Activated CD8-positive, alpha-beta T cell treated with anti-CD3 and anti-CD28 coated beads for 36 hours (primary cell): ENCODE measurements around the gene NCS1. TPM values are rescaled to one million over a fixed set of nuclear protein-coding genes. Genes with fewer than 3 reads are reported as not detected.

Source experiments
- ATAC-seq: fragments of 200-7000 bp; cut with Tn5 transposase; one replicate; pipeline ENCODE4 v1.10.0; 2021; ENCODE audit warnings: mild to moderate bottlenecking, moderate library complexity
- CTCF ChIA-PET: fragments of 350-600 bp; sonication (Branson Sonifier 250); formaldehyde crosslinking; loops from one replicate; lab custom pipeline; 2021; ENCODE audit warnings: antibody characterized with exemption; lab: Charles Lee
- POLR2A ChIA-PET: fragments of 350-600 bp; sonication (Branson Sonifier 250); formaldehyde crosslinking; loops from one replicate; lab custom pipeline; 2021; ENCODE audit warnings: antibody characterized with exemption; lab: Charles Lee
- DNase-seq: peaks from one replicate; pipeline ENCODE4 v3.0.0-alpha.2; 2020
- H3K27ac Mint-ChIP-seq: one replicate; pipeline ENCODE4 v1.8.0; 2021; ENCODE audit warnings: mild to moderate bottlenecking, mixed read lengths
- H3K27me3 Mint-ChIP-seq: one replicate; pipeline ENCODE4 v1.8.0; 2021; ENCODE audit warnings: mixed read lengths
- H3K36me3 Mint-ChIP-seq: one replicate; pipeline ENCODE4 v1.8.0; 2021; ENCODE audit warnings: low read depth, mixed read lengths
- H3K4me1 Mint-ChIP-seq: one replicate; pipeline ENCODE4 v1.8.0; 2021; ENCODE audit warnings: low read depth, mixed read lengths
- H3K4me3 Mint-ChIP-seq: one replicate; pipeline ENCODE4 v1.8.0; 2021; ENCODE audit warnings: mild to moderate bottlenecking, moderate library complexity, mixed read lengths
- H3K9me3 Mint-ChIP-seq: one replicate; pipeline ENCODE4 v1.8.0; 2021; ENCODE audit warnings: mixed read lengths
- intact Hi-C: fragments of 100-400 bp; cut with micrococcal nuclease; formaldehyde crosslinking; loops from one replicate; pipeline ENCODE4 v1.10.0; 2022
- total RNA-seq, 2 experiments: library from RNA; stranded (reverse); gene quantifications; one replicate each; pipeline ENCODE4 v1.2.3, GENCODE V29; 2021
- TF ChIP-seq, protein P1 (sequence below): fragments of 200-600 bp; IDR thresholded peaks from one replicate; pipeline ENCODE4 v1.8.0; 2022; ENCODE audit warnings: antibody characterized with exemption, mild to moderate bottlenecking

The NCS1 gene
- total RNA-seq, 2 experiments from 2014 or later: 21.2 to 21.3 TPM

DNA sequence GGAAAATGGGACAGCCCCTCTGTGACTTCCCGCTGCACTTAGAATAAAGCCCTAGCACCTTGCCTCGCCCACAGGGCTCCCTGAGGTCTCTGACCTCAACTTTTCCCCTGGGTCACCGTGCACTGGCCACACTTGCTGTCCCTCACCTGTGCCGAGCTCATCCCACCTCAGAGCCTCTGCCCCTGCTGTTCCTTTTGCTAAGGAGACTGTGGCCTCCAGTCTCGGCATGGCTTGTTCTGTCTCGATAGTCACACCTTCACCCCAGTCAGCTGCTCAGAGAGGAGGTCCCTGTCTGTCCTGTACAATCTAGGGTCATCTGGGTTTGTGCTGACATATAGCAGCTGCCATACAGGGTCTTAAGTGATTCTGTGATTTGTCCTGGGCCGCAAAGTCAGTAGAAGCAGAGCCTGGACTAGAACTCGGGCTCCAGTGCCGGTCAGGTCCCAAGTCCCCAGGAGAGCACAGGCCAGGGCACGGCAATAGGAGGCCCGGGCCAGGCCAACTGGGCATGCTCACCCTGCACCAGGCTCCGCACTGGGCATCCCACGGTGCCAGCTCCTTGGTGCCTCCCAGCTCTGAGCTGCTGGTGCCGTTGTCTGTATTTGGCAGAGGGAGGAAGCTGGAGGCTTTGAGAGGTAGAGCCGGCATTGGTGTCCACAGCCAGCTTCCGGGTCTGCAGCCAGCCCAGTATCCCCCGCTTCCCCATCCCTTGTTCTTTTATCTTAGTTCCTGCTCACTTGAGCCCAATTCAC is 35.2 kb downstream of the NCS1 start:
- ATAC-seq (no peak), DNase-seq (no peak)
- intact Hi-C loops: no loop called here
- Mint-ChIP-seq H3K4me1 (no peaks in the 10 kb centered on the region), H3K9me3 (no peaks in the 10 kb centered on the region), H3K27me3 (no peaks in the 10 kb centered on the region), H3K4me3 (no peak overlapping the region), H3K36me3 (no peaks in the 10 kb centered on the region), H3K27ac (no peak overlapping the region)
- POLR2A ChIA-PET: no interaction called here
- CTCF ChIA-PET: interaction anchor here (2.0 kb wide), 1 partner anchor 29 kb away, joined by 6 read pairs; no protein-coding TSS in a partner anchor
- TF ChIP-seq, protein P1, sequence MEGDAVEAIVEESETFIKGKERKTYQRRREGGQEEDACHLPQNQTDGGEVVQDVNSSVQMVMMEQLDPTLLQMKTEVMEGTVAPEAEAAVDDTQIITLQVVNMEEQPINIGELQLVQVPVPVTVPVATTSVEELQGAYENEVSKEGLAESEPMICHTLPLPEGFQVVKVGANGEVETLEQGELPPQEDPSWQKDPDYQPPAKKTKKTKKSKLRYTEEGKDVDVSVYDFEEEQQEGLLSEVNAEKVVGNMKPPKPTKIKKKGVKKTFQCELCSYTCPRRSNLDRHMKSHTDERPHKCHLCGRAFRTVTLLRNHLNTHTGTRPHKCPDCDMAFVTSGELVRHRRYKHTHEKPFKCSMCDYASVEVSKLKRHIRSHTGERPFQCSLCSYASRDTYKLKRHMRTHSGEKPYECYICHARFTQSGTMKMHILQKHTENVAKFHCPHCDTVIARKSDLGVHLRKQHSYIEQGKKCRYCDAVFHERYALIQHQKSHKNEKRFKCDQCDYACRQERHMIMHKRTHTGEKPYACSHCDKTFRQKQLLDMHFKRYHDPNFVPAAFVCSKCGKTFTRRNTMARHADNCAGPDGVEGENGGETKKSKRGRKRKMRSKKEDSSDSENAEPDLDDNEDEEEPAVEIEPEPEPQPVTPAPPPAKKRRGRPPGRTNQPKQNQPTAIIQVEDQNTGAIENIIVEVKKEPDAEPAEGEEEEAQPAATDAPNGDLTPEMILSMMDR: no peak

DNA sequence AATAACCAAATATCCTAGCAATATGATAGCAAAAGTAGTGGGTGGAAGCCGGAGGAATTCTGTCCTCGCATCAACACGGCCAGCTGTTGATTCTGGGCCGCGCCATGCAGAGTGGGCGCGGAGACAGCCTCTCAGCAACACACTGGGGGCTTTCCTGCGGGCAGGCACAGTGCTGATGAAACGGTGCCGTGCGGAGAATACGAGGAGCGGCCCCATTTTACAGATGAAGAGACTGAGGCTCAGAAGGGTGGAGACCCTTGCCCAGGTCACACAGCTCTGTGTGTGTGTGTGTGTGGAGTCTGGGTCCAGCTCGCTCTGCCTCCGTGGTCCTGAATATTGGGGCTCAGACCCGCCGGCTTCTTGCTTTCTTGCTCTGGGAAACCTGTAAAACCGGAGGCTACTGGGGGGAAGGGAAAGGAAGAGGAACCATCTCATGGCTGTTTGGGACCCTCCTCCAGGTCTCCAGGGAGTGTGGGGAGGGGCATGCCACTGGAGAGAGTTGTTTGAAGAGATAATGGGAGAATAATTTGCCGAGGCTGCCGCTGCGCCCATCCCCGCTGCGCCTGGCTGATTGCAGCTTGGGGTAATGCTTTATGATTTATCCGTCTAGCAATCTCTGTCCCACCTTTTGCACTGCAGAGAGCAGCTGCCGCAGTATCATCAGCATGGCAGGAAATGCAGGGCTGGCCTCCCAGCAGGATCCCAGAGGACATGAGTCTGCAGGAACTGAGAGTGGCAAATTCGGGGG is 36.6 kb downstream of the NCS1 start:
- intact Hi-C loops: no loop called here
- POLR2A ChIA-PET: no interaction called here
- no peak for DNase-seq
- no peak overlapping the region for H3K4me3 Mint-ChIP-seq
- no peak overlapping the region for H3K27ac Mint-ChIP-seq
- no peaks in the 10 kb centered on the region for H3K4me1 Mint-ChIP-seq
- TF ChIP-seq, protein P1: no peak
- no peaks in the 10 kb centered on the region for H3K27me3 Mint-ChIP-seq
- no peak for ATAC-seq
- H3K36me3 Mint-ChIP-seq: no peaks in the 10 kb centered on the region
- H3K9me3 Mint-ChIP-seq: no peaks in the 10 kb centered on the region
- CTCF ChIA-PET: interaction anchor here (2.0 kb wide), 1 partner anchor 27 kb away, joined by 6 read pairs; no protein-coding TSS in a partner anchor

DNA sequence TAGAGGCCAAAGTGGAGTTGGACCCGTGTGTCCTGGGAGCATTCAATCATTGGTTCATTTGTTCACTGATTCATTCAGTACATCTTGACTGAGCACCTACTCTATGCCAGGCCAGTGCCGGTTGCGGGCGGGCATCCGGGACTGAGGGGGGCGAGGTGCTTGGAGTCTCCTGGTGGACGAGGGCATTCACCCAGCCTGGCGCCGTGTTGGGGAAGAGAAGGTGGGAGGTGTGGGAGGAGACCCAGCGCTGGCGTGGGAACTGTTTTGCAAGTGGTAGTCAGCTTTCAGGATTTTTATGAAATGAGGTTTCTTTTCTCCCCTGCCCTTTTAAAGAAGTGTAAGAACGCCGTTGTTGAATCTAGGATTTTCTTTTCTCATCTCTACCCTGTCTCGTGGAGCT is 37.2 kb downstream of the NCS1 start:
- ChIA-PET CTCF (no interaction called here), POLR2A (no interaction called here)
- Mint-ChIP-seq H3K4me3 (no peak overlapping the region), H3K4me1 (no peaks in the 10 kb centered on the region), H3K9me3 (no peaks in the 10 kb centered on the region), H3K27me3 (no peaks in the 10 kb centered on the region), H3K36me3 (no peaks in the 10 kb centered on the region), H3K27ac (no peak overlapping the region)
- TF ChIP-seq, protein P1: no peak
- no peak for ATAC-seq
- intact Hi-C loops: no loop called here
- no peak for DNase-seq

DNA sequence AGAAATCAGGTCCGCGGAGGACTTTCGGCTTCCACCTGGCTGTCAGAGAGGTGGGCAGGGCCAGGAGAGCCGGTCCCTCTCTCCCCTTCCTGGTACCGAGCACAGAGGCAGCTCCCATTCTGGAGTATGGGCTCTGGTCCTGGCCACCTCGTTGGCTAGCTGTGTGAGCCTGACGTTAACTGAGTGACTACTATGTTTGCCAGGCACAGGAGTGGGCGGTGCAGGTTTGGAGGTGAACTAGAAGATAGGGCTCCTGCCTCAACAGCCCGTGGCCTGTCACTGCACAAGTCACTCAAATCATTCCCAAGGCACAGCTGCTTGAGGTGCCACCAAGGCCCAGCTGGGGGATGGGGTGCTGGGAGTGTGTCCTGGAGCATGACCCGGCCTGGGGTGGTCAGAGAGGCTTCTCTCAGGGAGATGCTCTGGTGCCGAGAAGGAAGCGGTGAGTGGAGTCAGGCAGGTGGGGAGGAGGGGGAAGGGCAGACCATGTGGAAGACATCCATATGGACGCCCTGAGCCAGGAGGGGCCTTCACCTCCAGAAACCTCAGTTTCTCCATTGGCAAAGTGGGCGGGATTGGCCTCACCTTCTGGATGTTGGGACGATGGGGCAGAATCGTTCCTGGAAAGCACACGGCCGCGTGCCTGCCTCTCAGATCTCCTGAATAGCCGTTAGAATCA is 39.5 kb downstream of the NCS1 start:
- CTCF ChIA-PET: no interaction called here
- DNase-seq (no peak), ATAC-seq (no peak)
- intact Hi-C loops: no loop called here
- TF ChIP-seq, protein P1: no peak
- no peaks in the 10 kb centered on the region for H3K36me3 Mint-ChIP-seq
- H3K4me3 Mint-ChIP-seq: no peak overlapping the region
- peaks cover 4% of the 10 kb centered on the region for H3K4me1 Mint-ChIP-seq
- no peak overlapping the region for H3K27ac Mint-ChIP-seq
- H3K9me3 Mint-ChIP-seq: no peaks in the 10 kb centered on the region
- H3K27me3 Mint-ChIP-seq: no peaks in the 10 kb centered on the region
- POLR2A ChIA-PET: no interaction called here
